Right cardiac atrium (tissue), 5 donors: ENCODE results near the gene PPDPF. TPM values are rescaled to one million over a fixed set of nuclear protein-coding genes. Genes with fewer than 3 reads are reported as not detected.

Experiments
- ATAC-seq, 2 donors: fragments of 200-7000 bp; cut with Tn5 transposase; one replicate each; pipeline versions ENCODE4 v1.8.0 to v1.9.1; 2020; ENCODE audit warnings: moderate library complexity in 2 of 2, mild to moderate bottlenecking in 1 of 2
- DNase-seq, 3 donors: peaks; one replicate each; pipeline ENCODE4 v3.0.0-alpha.2; 2020
- H3K27ac ChIP-seq: one replicate; pipeline ENCODE4 v1.5.1; 2013; ENCODE audit warnings: mild to moderate bottlenecking, low read length, control low read depth, moderate library complexity
- H3K27me3 ChIP-seq: one replicate; pipeline ENCODE4 v1.6.1; 2013; ENCODE audit not compliant: control insufficient read depth, insufficient read depth
- H3K4me1 ChIP-seq: one replicate; pipeline ENCODE4 v1.6.1; 2013; ENCODE audit warnings: low read length; ENCODE audit not compliant: control insufficient read depth, insufficient read depth
- H3K4me3 ChIP-seq: one replicate; pipeline ENCODE4 v1.5.1; 2013; ENCODE audit warnings: low read length, control low read depth
- H3K9me3 ChIP-seq: one replicate; pipeline ENCODE4 v1.6.1; 2013; ENCODE audit warnings: low read length; ENCODE audit not compliant: control insufficient read depth
- WGBS: extraction: QIAGEN DNeasy Blood & Tissue Kit; methylation state at CpG from one replicate; pipeline ENCODE4 v1.1.7; 2013; 5-methylcytosine and 5-hydroxymethylcytosine counted together
- intact Hi-C, 4 donors: fragments of 100-400 bp; cut with DNase I; formaldehyde crosslinking; loops; one replicate each; pipeline versions ENCODE4 v1.11.0 to v1.14.0; 2022 to 2023
- polyA plus RNA-seq: library from polyadenylated mRNA; stranded (reverse); fragments of 200-250 nt; gene quantifications from one replicate; pipeline ENCODE4 v1.2.3, GENCODE V29; 2013
- total RNA-seq, 4 donors: library from RNA; stranded (reverse); fragmentation: NEBNext Ultra II Directional; extraction: Animal tissue kit (Norgen Biotek cat#: 25700); gene quantifications; one replicate each; pipeline ENCODE4 v1.2.1, GENCODE V29; 2021
- donor health status: healthy with polysubstance abuse.
- donor health status: DM: no; HTN: yes; CAD: no.
- donor health status: DM: no; HTN: no; CAD: no.
- donor health status: DM: no; HTN: yes; CAD: no; lungs with severe emphysema.
- donor health status: DM: yes; HTN: yes; CAD: no.

Gene PPDPF
- total and polyA plus RNA-seq, 5 donors: 143 to 276 (median 236) TPM

GRCh38 chr20:63488315-63489251 is 32.0 kb upstream of the PPDPF start:
- WGBS: 25% methylated on average over 83 of the region's 83 CpGs
- Histone ChIP-seq H3K4me1 (no peaks in the 10 kb centered on the region), H3K27ac (no peak overlapping the region), H3K9me3 (no peaks in the 10 kb centered on the region), H3K27me3 (no peaks in the 10 kb centered on the region), H3K4me3 (no peak overlapping the region)
- DNase-seq (peak; percentile 9 to 47 (median 47)), ATAC-seq (no peak)
- intact Hi-C loops: no loop called here

- no peak overlapping the region for H3K27ac ChIP-seq
- no peak for ATAC-seq
- no peaks in the 10 kb centered on the region for H3K9me3 ChIP-seq
- H3K27me3 ChIP-seq: no peaks in the 10 kb centered on the region
- intact Hi-C loops: no loop called here
- peak; percentile 14 to 73 (median 37) for DNase-seq
- no peaks in the 10 kb centered on the region for H3K4me1 ChIP-seq
- no peak overlapping the region for H3K4me3 ChIP-seq
- 60% methylated on average over 24 of the region's 24 CpGs for WGBS
These were observed 30.1 kb upstream of the PPDPF start for GRCh38 chr20:63490416-63490815.

- 78% methylated on average over 4 of the region's 4 CpGs for WGBS
- Histone ChIP-seq H3K27me3 (no peaks in the 10 kb centered on the region), H3K4me1 (no peaks in the 10 kb centered on the region), H3K9me3 (no peaks in the 10 kb centered on the region), H3K27ac (no peak overlapping the region), H3K4me3 (no peak overlapping the region)
- intact Hi-C loops: no loop called here
- ATAC-seq (no peak), DNase-seq (peak; percentile 14 to 38 (median 37))
These were observed 29.5 kb upstream of the PPDPF start for GRCh38 chr20:63491078-63491477.

GRCh38 chr20:63491635-63492230 is 28.8 kb upstream of the PPDPF start:
- H3K9me3 ChIP-seq: no peaks in the 10 kb centered on the region
- H3K4me1 ChIP-seq: no peaks in the 10 kb centered on the region
- DNase-seq (no peak), ATAC-seq (no peak)
- intact Hi-C loops: no loop called here
- H3K27me3 ChIP-seq: no peaks in the 10 kb centered on the region
- no peak overlapping the region for H3K4me3 ChIP-seq
- WGBS: 72% methylated on average over 4 of the region's 4 CpGs
- H3K27ac ChIP-seq: no peak overlapping the region

GRCh38 chr20:63492518-63492917 is 28.0 kb upstream of the PPDPF start:
- intact Hi-C loops: no loop called here
- no peaks in the 10 kb centered on the region for H3K27me3 ChIP-seq
- 96% methylated on average over 2 of the region's 2 CpGs for WGBS
- H3K4me1 ChIP-seq: no peaks in the 10 kb centered on the region
- DNase-seq: no peak
- no peak overlapping the region for H3K27ac ChIP-seq
- no peak for ATAC-seq
- H3K9me3 ChIP-seq: no peaks in the 10 kb centered on the region
- H3K4me3 ChIP-seq: no peak overlapping the region

GRCh38 chr20:63492982-63493381 is 27.6 kb upstream of the PPDPF start:
- Histone ChIP-seq H3K27me3 (no peaks in the 10 kb centered on the region), H3K27ac (no peak overlapping the region), H3K4me3 (no peak overlapping the region), H3K4me1 (no peaks in the 10 kb centered on the region), H3K9me3 (no peaks in the 10 kb centered on the region)
- ATAC-seq: no peak
- peak in 2 of 3 donors; percentile 34 to 37 for DNase-seq
- intact Hi-C loops: no loop called here
- WGBS: 92% methylated on average over 14 of the region's 14 CpGs

GRCh38 chr20:63493563-63494020 is 27.0 kb upstream of the PPDPF start:
- 65% methylated on average over 13 of the region's 13 CpGs for WGBS
- H3K27me3 ChIP-seq: no peaks in the 10 kb centered on the region

GRCh38 chr20:63494084-63494419 is 26.5 kb upstream of the PPDPF start:
- Histone ChIP-seq H3K27ac (no peak overlapping the region), H3K9me3 (no peaks in the 10 kb centered on the region), H3K27me3 (no peaks in the 10 kb centered on the region), H3K4me1 (no peaks in the 10 kb centered on the region), H3K4me3 (no peak overlapping the region)
- ATAC-seq (no peak), DNase-seq (peak in 1 of 3 donors; percentile 28)
- intact Hi-C loops: no loop called here
- WGBS: 83% methylated on average over 7 of the region's 7 CpGs

More at GRCh38 chr20:63493563-63494020, 27.0 kb upstream of the PPDPF start:
- ATAC-seq (no peak), DNase-seq (peak; percentile 10 to 53 (median 33))
- Histone ChIP-seq H3K27ac (no peak overlapping the region), H3K9me3 (no peaks in the 10 kb centered on the region), H3K4me1 (no peaks in the 10 kb centered on the region), H3K4me3 (no peak overlapping the region)
- intact Hi-C loops: no loop called here

GRCh38 chr20:63494420-63495166 is 26.0 kb upstream of the PPDPF start:
- intact Hi-C loops: no loop called here

GRCh38 chr20:63495167-63495720 is 25.3 kb upstream of the PPDPF start:
- Histone ChIP-seq H3K9me3 (no peaks in the 10 kb centered on the region), H3K4me3 (no peak overlapping the region), H3K27ac (no peak overlapping the region), H3K27me3 (no peaks in the 10 kb centered on the region), H3K4me1 (no peaks in the 10 kb centered on the region)
- intact Hi-C loops: no loop called here
- DNase-seq: peak in 1 of 3 donors; percentile 41
- WGBS: 75% methylated on average over 8 of the region's 8 CpGs
- no peak for ATAC-seq

More at GRCh38 chr20:63494420-63495166, 26.0 kb upstream of the PPDPF start:
- Histone ChIP-seq H3K4me3 (no peak overlapping the region), H3K27me3 (no peaks in the 10 kb centered on the region), H3K9me3 (no peaks in the 10 kb centered on the region), H3K4me1 (no peaks in the 10 kb centered on the region), H3K27ac (no peak overlapping the region)
- DNase-seq (peak; percentile 18 to 58 (median 56)), ATAC-seq (no peak)
- WGBS: 83% methylated on average over 51 of the region's 51 CpGs
